C1 segment of cervical spinal cord (tissue), 14 donors: ENCODE data around the gene CRABP1.
A peak's percentile ranks its signal among the peaks of the same experiment; 100 is the strongest.

Experiments
- DNase-seq, 14 donors: peaks; one replicate each; lab custom pipeline; 2025; lab: John Stamatoyannopoulos, UW

Gene CRABP1

GRCh38 chr15:78345396-78346125 lies 5.4 kb downstream of the CRABP1 start:
- DNase-seq, result no peak

- no peak for DNase-seq
Observed at GRCh38 chr15:78347586-78348543, 7.7 kb downstream of the CRABP1 start.

GRCh38 chr15:78350058-78350457 lies 9.9 kb downstream of the CRABP1 start:
- DNase-seq, result no peak

GRCh38 chr15:78351539-78351938 lies 11.4 kb downstream of the CRABP1 start:
- no peak for DNase-seq

GRCh38 chr15:78353093-78353492 lies 12.9 kb downstream of the CRABP1 start:
- DNase-seq, result no peak

- no peak for DNase-seq
Observed at GRCh38 chr15:78355177-78355576, 15.0 kb downstream of the CRABP1 start.

GRCh38 chr15:78358102-78358870 lies 18.1 kb downstream of the CRABP1 start:
- no peak for DNase-seq

GRCh38 chr15:78359041-78359808 lies 19.1 kb downstream of the CRABP1 start:
- no peak for DNase-seq

GRCh38 chr15:78360367-78360801 lies 20.2 kb downstream of the CRABP1 start:
- DNase-seq, result no peak

- peak in 2 of 14 donors; percentile 29 to 45 for DNase-seq
Observed at GRCh38 chr15:78360958-78361718, 21.0 kb downstream of the CRABP1 start.

GRCh38 chr15:78361771-78362506 lies 21.8 kb downstream of the CRABP1 start:
- DNase-seq, result no peak

GRCh38 chr15:78362716-78363380 lies 22.7 kb downstream of the CRABP1 start:
- DNase-seq, result no peak

- DNase-seq, result no peak
Observed at GRCh38 chr15:78363381-78363734, 23.2 kb downstream of the CRABP1 start.

GRCh38 chr15:78364233-78364632 lies 24.1 kb downstream of the CRABP1 start:
- peak in 10 of 14 donors; percentile 20 to 73 (median 43) for DNase-seq

GRCh38 chr15:78365917-78366316 lies 25.8 kb downstream of the CRABP1 start:
- DNase-seq, result no peak

GRCh38 chr15:78366342-78366741 lies 26.2 kb downstream of the CRABP1 start:
- DNase-seq, result no peak

- no peak for DNase-seq
Observed at GRCh38 chr15:78368651-78369050, 28.5 kb downstream of the CRABP1 start.

GRCh38 chr15:78369161-78369560 lies 29.0 kb downstream of the CRABP1 start:
- DNase-seq, result peak in 1 of 14 donors; percentile 11

GRCh38 chr15:78370013-78370412 lies 29.9 kb downstream of the CRABP1 start:
- DNase-seq, result no peak
